Esophagus squamous epithelium (tissue), 4 donors: ENCODE measurements around the gene DNPEP.

Experiments used
- POLR2A ChIP-seq, 4 donors: fragments of 450-650 bp; IDR thresholded peaks; one replicate each; pipeline ENCODE4 v1.6.1; 2017; ENCODE audit warnings: antibody characterized with exemption in 4 of 4, mild to moderate bottlenecking in 4 of 4, moderate library complexity in 3 of 4
- TF ChIP-seq, protein P1 (sequence below), 6 experiments: fragments of 450-650 bp in 4 of 6; fragments of 200-600 bp in 2 of 6; sonication (generic) in 2 of 6; IDR thresholded peaks; one replicate each; pipeline ENCODE4 v1.5.1; 2016 to 2019; ENCODE audit warnings: antibody characterized with exemption in 6 of 6, mild to moderate bottlenecking in 4 of 6, moderate library complexity in 4 of 6

- TF ChIP-seq, protein P1, sequence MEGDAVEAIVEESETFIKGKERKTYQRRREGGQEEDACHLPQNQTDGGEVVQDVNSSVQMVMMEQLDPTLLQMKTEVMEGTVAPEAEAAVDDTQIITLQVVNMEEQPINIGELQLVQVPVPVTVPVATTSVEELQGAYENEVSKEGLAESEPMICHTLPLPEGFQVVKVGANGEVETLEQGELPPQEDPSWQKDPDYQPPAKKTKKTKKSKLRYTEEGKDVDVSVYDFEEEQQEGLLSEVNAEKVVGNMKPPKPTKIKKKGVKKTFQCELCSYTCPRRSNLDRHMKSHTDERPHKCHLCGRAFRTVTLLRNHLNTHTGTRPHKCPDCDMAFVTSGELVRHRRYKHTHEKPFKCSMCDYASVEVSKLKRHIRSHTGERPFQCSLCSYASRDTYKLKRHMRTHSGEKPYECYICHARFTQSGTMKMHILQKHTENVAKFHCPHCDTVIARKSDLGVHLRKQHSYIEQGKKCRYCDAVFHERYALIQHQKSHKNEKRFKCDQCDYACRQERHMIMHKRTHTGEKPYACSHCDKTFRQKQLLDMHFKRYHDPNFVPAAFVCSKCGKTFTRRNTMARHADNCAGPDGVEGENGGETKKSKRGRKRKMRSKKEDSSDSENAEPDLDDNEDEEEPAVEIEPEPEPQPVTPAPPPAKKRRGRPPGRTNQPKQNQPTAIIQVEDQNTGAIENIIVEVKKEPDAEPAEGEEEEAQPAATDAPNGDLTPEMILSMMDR (IDR thresholded peaks at IDR 0.05) = no peak
- no peak for TF ChIP-seq POLR2A (IDR thresholded peaks at IDR 0.05)
Observed at GRCh38 chr2:219416938-219417337, 29.2 kb upstream of the DNPEP start.
